Measurements from ENCODE around the gene SPATS2L.
"Not testable (repeated sequence)": the region's sequence is repeated elsewhere in the genome, so short reads cannot be mapped to it uniquely, and the experiment has no call there.

Gene SPATS2L

DNA sequence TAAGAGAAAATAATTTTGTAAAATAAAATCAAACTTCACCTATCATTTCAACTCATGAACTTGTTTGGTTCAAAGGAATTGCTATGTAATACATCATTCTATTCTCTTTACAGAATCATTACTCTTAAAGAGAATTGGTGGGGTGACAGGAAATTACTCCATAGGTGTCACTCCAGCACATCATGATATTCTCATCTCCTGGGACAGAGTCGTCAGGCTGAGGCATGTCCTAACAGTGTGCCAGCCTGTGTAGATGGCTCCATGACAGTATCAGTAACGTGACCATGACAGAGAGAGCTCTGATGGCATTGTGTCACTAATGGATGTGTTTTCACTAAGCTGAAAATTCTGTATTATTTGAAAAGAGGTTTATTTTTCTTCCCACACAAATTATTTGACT is 13.9 kb downstream of the SPATS2L start:
- DNase-seq = no peak

DNA sequence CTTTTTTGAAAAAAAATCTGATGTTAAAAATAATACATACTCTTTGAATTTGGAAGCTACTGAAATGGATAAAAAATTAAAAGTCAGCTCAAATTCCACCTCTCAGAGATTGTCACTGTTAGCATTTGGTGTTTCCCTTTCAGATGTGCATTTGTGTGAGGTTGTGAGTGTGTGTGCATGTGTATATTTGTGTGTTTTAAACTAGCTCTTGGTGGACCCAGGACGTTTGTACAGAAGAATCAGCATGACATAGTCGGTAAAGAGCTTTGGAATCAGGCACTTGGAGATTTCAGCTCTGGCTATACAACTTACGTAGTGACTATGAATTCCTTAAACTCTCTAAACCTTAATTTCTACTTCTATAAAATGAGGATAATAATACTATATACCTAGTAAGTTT is 14.5 kb downstream of the SPATS2L start:
- DNase-seq = no peak

DNA sequence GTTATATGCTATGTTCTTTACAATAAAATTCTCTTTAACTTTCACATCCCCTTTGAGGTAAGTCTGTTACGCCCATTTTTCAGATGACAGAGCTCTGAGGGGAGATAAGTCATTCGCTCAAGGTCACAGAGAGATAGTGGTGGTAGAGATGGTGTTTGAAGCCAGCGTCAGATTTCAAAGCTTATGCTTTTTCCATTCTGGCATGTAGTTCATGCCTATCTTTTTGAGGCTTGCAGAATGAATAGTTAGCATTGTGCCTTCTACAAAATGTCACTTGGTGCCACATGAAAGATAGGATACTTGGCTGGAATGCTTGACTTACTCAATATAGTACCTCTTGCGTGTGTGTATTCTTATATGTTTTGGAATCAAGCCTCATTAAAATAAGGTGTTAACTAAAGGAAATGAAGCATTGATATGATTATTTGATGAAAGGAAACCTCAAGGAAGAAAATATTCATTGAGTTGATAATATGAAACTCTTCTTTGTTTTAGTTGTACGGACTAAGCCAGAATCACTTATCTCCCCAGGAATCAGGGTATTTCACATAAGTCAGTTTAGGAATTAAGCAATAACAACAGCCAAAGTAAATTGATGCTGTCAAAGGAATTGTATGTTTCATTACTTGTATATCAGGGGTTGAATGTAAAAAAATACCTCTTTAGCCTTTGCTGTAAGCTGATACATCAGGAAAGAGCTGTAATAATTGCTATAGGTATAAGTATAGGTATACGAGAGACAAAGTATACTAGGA is 15.5 kb downstream of the SPATS2L start:
- no peak for DNase-seq

DNA sequence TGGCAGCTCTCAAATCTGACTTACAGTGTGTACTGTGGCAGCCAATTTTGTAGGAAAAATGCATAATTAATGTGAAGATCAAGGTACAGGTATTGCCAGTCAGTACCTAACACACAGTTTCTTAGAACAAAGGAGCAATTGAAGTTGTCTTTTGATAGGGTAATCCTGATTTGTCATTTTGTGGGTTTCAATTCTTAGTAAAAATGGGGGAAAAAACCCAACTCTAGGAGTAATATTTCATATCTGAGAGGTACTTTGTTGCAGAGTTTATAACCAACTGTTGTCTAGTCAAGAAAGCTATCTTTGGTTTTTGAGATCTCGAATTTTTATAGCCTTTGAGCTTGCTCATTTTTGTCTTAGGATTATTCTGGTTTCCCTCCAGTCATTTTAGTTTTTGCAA is 16.1 kb downstream of the SPATS2L start:
- DNase-seq = no peak

DNA sequence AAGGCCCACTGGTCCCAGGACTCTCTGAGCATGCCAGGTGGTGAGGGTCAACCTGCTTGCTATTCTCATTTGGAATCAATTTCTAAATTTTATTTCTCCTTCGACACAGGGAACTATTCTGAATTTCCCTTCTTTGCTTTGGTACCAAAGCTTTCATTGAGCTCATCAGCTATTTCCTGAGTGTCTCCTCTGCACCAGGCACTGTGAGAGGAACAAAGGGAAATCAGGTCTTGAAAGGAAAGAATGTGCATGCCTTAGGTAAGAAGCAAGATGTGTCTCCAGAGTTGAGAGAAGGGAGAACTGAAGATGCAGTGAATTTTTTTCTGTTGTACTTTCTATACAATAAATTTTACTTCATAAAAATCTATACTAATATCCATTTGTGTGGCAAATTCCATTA is 17.9 kb downstream of the SPATS2L start:
- DNase-seq = no peak

DNA sequence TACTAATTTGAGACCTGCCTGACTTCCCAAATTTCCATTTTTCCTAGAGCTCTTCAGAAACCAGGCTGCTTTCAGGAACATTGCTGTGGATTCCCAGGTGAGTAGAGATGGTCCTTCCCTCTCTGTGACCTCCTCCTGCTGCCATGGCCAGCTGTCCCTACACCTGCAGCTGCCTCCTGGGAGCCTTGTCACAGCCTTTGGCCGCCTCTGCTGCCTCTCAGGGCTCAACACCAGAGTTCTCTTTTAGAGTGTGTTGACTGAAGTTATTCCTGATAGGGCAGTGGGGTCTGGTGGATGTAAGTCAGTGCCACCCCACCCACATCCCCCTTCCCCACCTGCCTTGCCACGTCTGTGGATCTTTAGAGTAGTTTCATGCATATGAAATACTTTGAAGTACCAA is 22.9 kb downstream of the SPATS2L start:
- DNase-seq = no peak

DNA sequence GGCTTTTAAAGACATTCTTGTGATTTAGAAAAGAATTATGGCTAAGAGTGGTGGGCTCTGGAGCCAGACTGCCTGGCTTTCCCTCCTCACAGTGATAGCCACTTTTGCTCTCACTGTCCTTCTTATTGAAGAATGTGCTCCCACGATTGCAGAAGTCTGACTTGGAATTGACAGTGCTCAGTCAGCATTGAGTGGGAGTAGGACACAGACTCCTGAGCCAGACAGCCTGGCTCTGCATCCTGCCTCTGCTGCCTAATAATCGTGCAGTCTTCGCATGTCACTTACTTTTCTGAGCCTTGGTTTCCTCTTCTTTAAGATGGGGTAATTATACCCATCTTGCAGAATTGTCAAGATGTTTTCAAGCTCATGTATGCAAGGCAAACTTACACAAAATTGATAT is 23.3 kb downstream of the SPATS2L start:
- no peak for DNase-seq

DNA sequence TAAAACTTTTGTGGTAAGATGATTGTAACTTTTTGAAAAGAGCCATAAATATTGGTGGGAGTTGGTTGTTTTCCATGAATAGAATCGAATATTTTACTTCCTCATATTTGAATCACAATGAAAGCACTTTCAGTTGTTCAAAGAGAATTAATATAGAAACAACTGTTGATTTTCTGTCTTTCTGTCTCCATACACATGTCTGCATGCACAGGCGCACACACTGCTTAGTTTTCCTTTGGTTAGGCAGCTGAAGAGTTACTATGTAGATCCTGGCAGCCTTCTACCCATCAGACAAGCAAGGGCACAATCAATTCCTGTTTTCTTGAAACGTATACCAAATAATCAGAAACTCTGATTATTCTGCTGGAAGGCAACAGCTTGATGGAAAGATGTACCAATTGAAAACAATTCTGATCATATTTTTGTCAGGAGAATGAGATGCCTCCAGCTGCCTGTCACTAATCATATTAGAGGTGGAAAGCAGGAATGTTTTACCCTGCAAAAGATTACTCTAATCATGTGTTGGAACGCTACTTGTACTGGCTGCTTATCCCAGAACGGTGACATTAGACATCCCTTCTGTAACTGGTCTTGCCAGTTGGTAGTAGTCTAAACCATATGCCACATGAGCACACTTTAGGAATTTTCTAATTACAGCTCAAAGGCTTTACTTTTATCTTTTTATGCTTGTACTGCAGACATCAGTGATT is 24.0 kb downstream of the SPATS2L start:
- DNase-seq = no peak

DNA sequence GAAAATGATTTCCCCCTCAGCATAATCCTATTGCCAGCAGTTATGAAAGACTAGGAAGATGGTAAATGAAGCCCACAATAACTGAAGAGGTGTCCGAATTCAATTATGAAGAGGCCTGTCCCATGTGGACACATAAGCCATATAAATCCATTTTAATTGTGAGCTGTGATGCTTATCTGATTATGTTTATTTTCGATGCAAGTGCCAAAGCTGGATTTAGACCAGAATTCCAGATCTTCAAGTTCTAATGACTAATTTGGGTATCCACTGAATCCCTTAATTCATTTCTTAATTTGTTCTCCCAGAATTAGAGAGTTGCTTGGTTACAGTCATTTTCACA is 24.5 kb downstream of the SPATS2L start:
- DNase-seq = no peak

DNA sequence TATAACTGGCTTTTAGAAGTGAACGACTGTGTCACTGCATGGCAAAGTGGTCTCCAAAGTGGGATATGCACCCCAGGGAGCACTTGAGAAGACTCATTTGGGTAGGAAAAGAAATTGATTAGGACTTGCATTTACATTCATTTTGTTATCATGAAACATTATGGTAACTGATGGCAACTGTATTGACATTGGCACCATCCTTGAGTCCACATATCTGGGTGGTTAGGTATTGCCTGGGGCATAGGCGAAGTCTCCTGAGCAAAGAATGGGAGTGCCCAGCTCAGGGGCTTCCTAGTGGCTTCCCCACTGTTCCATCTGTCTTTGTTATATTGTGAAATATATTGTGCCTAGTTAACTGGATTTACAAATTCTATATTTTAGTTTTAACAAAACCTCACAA is 29.2 kb downstream of the SPATS2L start:
- no peak for DNase-seq

DNA sequence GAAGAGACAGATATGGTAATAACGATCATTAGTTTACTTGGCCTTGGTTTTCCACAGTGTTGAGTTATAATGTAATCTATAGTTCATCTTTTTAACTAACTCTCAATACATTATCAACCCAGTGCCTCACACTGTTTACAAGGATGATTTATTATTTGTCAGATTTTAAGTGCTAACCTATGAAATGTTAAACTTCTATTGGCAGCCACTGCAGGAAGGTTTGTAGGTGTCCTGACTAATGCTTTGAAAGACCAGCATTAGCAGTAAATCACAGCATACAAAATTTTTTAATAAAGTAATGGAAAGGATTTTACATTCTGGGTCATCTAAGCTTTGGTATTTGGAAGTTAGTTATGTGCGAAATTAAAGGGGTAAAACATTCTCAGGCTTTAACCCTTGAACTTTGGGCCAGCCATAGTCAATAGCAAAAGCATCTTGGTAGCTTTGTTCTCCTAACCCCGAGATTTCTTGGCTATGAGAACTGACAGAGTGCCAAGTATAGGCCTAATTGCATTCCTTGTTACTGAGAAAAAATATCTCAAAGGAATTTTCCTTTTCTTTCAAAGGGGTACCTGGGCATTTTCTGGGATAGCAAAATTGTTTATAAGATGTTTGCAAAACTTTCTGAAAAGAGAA is 30.6 kb downstream of the SPATS2L start:
- DNase-seq = no peak

DNA sequence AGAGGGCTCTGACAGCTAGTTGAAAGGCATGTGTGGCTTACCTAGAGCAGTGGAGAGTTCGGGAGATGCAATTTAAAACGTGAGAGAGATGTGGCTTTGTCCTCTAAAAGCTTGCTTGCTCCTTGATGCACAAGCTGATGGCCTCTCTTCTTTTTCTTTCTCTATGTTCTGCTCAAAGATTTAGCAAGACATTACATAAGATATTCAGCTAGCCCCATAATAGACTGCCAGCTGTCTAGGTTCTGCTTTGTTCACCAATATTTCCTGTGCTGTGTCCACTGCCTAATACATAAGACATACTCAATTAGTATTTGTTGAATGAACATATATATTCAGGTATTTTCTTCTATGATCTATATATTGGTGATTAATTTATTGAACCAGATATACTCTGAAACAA is 31.1 kb downstream of the SPATS2L start:
- DNase-seq = no peak

DNA sequence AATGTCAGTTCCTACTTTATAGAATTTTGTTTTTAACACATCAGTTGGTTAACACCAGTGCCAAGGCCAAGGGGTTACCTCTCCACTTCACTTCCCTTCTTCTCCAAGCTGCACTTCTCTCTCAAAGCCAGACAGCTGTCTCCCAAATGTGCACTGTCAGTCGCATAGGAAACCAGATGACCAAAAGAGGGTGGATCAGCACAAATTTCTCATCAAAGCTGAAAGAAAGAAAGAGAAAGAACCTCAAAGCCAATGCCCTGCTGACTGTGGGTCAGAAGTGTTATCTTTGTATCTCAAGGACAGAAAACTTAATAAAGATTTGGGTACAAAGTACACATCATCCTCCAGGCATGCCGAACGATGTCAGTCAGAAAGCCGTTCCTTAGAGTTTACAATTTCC is 32.2 kb downstream of the SPATS2L start:
- DNase-seq = no peak

DNA sequence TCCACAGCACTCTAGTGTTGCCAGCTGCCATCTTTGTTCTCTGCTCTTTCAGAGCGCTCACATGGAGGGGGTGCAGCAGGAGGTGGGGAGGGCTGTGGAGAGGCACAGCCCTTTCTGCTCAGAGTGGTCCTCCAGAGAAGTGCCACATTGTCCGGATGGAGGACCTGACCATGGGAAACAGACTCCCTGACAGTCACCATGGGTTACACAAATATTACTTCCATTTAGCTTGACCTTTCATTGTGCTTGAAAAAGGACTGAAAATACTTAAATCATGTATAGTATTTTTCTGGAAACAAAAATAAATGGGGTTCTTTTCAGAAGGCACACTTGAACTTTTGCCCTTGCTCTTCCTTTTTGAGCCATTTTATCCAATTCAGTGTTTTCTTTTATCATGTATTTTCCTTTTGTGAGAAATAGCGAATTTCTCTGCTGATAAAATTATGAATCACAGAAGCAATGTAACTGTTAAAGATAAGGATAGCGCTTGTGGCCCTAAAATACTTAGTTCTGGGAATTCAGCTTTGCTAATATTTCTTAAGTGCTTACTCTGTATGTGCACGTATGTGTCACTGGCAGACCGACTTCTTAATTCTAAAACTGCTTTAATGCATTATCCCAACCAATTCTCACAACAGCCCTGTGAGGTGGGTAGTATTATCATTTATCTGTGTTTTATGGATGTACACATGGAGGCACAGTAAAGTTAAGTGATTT is 34.2 kb downstream of the SPATS2L start:
- DNase-seq = peak in 1 of 14 donors; percentile 7

DNA sequence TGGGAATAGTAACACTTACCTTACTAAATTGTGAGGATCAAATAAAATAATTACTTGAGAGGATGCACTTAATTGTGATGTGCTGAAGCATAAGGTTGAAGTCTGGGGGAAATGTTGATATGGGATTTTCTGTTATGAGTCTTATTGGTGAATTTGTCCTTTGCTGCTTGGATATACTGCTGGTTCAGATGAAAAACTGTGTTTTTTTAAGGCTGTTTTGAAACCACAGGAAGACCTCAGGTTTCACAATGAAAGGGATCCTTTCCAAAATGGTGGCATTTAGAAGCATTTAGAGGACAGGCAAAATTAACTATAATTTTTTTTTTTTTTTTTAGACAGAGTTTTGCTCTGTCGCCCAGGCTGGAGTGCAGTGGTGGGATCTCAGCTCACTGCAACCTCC is 34.9 kb downstream of the SPATS2L start:
- no peak for DNase-seq

DNA sequence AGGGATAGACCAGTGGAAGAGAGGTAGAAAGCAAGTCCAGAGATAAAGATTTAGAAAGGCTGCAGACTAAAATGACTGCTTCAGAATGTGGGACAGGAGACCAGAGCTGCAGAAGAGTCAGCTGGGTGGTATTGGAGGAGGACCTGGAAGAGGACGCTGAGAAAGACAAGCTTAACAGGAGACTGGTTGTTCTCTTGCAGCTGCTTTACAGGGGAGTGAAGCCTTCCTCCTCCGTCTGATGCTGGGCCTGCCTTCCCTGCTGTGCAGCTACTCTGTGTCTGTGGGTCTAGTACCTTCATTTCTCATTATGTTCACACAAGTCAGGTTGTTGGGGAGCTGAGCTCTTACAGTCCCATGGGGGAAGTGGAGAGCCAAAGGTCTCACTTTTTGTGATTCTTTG is 35.7 kb downstream of the SPATS2L start:
- DNase-seq = no peak

DNA sequence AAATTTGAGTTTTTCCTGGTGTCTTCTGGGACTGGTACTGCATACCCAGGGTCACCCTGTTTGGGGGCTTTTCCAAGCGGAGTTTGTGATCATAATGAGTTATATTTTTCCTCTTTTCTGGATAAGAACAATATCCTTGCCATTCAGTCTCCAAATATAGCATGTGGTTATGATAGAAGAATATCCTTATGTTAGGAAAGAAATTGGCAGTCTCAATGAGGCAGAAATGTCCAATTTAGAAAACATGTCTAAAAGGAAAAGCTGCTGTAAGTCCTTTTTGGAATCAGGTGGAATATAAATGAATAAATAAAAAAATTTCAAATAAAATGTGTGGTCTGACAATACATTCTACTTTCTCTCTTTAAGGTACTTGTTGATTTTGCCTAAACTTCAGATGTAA is 36.2 kb downstream of the SPATS2L start:
- DNase-seq = no peak

DNA sequence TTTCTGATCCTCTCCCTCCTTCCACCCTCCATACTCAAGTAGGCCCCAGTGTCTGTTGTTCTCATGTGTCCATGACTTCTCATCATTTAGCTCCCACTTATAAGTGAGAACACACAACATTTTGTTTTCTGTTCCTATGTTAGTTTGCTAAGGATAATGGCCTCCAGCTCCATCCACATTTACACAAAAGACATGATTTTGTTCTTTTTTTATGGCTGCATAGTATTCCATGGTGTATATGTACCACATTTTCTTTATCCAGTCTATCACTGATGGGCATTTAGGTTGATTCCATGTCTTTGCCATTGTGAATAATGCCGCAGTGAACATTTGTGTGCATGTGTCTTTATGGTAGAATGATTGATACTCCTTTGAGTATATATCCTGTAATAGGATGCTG is 37.7 kb downstream of the SPATS2L start:
- DNase-seq = not testable (repeated sequence)

DNA sequence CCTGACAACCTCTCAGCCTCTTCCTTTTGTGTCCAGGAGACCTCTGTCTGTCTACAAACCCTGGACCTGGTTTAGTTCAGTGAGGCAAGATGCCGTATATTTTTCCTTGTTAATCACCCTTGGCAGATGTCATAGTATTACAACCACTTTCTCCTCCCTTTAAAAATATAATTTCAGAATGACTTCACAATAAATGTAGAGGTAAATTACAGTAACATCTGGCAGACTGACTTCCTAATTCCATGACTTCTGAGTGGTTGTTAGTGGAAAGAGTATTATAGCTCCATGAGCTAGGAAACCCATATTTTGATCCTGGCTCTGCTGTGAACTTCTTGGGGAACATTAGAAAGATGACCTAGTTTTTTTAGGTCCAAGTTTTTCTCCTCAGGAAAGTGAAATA is 39.5 kb downstream of the SPATS2L start:
- DNase-seq = no peak

DNA sequence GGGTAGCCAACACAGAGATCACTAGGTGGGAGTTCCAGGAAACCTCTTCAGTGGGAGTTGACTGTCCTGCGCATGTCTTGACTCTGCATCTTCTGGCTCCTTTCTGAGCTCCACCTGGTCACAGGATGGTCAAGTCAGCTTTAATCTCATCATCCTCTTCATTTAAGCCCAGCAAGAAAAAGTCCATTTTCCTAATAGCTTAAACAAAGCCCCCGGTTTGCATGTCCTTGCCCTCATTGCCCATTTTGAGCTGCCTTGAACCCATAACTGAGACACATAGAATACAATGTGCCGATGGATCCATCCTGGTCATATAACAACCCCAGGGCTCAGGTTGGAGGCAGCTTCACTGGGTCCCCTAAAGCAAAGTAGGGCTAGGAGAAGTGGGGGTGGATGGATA is 40.8 kb downstream of the SPATS2L start:
- DNase-seq = no peak

DNA sequence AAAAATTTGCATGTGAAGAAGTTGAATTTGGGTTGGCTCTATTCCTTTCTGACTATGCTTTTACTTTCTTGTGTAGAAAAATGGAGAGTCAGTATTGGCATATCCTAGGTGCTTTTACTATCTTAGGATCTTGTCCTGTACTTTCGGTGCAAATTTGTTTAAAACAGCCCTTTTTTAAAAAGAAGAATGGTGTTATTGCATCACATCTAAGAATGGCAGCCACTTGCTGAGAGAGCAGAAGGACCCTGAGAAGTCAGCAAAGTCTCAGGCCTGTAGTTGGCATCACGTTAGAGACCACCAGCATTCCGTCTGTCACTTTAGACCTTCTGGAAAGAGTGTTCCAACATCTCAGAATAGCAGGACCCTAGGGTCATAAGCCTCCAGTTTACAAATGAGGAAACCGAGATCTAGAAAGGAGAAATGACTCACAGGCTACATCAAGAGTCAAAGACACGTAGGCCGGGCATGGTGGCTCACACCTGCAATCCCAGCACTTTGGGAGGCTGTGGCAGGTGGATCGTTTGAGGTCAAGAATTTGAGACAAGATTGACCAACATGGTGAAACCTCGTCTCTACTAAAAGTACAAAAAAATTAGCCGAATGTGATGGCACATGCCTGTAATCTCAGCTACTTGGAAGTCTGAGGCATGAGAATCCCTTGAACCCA is 42.5 kb downstream of the SPATS2L start:
- DNase-seq = no peak

DNA sequence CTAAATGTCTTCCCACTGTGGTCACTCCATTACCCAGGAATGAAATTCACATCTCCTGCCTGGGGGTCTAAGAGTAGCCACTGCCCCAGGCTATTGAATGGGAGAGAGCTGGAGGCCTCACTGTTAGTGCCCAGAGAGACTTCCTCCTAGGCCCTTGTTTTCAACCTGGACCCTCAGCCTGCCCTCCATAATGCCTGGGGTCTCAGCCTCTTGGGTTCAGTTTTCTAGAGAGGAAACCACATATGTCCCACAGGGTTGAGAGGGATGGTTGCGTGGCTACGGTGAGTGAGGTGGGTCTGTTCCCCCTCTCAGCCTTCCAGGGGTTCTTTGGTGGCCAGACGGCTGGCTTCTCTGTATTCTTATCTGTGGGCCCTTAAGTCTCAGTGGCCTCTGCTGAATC is 43.4 kb downstream of the SPATS2L start:
- no peak for DNase-seq

DNA sequence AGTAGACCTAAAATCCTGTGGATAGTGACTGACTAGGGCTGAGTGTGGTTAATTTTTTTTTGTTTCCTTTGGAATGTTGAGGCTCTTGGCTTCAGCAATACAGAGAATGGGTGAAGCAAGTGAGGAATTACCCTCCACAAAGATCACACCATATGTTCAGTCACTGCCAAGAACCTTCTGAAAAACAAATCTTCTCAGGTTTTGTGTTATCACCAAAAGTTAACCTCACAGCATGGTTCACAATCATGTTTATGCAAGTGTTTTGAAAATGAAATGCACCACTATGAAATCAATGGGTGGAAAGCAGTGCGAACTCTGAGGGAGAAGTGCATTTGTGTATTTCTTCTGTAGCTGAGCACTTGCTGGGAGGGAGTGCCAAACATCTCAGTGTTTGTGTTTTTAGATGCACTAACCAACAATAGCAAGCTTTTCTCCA is 44.4 kb downstream of the SPATS2L start:
- DNase-seq = no peak

All from C1 segment of cervical spinal cord (tissue), 14 donors.